ENCODE measurements around the gene SEMA4D. TPM values are rescaled to one million over a fixed set of nuclear protein-coding genes. Genes with fewer than 3 reads are reported as not detected.

SEMA4D gene
- total and polyA plus RNA-seq, 2 of the 13 experiments (the other 11 are each of a cell fraction or from before 2014, with no cell fraction given): 0.13 to 0.16 TPM

DNA sequence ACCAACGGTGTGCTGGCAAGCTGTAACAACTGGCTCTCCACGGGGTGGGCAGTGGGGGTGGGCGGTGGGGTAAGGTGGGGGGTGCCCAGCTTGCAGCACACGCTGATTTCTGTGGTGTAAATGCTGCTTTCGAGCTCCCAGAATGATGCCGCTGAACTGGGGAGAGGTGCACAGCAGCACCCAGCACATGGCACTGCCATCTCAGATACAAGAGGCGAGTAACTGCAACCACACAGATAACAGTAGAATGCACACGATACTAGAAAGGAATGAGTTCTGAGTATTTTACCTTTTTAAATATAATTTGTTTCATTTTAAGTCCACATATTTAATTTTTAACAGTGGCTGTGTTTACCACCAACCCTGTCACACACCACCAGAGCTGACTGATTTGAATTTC is 87.9 kb downstream of the SEMA4D start:
- CTCF ChIA-PET (ENCODE audit: low intra/inter-chr PET ratio, low total read pairs): no interaction called here
- TF ChIP-seq NFIB (CRISPR knock-in tag; IDR thresholded peaks at IDR 0.05; ENCODE audit: borderline replicate concordance) (no peak), FOXJ3 (CRISPR knock-in tag; IDR thresholded peaks at IDR 0.05; ENCODE audit: borderline replicate concordance) (no peak), ZNF724P (CRISPR knock-in tag; IDR thresholded peaks at IDR 0.05; ENCODE audit: borderline replicate concordance) (no peak), KDM5A (IDR thresholded peaks at IDR 0.05; ENCODE audit: borderline replicate concordance, low read length) (no peak), KAT8 (CRISPR knock-in tag; IDR thresholded peaks at IDR 0.05) (no peak), SMARCE1 (IDR thresholded peaks at IDR 0.05; ENCODE audit: borderline replicate concordance) (no peak), MAFF (IDR thresholded peaks at IDR 0.05; ENCODE audit: low read depth, low read length) (no peak), ZNF749 (CRISPR knock-in tag; IDR thresholded peaks at IDR 0.05; ENCODE audit: borderline replicate concordance) (no peak), TRIM24 (CRISPR knock-in tag; IDR thresholded peaks at IDR 0.05) (no peak), ZBTB8A (CRISPR knock-in tag; IDR thresholded peaks at IDR 0.05; ENCODE audit: borderline replicate concordance, low read depth) (no peak)
- TF ChIP-seq, protein P1, sequence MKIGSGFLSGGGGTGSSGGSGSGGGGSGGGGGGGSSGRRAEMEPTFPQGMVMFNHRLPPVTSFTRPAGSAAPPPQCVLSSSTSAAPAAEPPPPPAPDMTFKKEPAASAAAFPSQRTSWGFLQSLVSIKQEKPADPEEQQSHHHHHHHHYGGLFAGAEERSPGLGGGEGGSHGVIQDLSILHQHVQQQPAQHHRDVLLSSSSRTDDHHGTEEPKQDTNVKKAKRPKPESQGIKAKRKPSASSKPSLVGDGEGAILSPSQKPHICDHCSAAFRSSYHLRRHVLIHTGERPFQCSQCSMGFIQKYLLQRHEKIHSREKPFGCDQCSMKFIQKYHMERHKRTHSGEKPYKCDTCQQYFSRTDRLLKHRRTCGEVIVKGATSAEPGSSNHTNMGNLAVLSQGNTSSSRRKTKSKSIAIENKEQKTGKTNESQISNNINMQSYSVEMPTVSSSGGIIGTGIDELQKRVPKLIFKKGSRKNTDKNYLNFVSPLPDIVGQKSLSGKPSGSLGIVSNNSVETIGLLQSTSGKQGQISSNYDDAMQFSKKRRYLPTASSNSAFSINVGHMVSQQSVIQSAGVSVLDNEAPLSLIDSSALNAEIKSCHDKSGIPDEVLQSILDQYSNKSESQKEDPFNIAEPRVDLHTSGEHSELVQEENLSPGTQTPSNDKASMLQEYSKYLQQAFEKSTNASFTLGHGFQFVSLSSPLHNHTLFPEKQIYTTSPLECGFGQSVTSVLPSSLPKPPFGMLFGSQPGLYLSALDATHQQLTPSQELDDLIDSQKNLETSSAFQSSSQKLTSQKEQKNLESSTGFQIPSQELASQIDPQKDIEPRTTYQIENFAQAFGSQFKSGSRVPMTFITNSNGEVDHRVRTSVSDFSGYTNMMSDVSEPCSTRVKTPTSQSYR (CRISPR knock-in tag; IDR thresholded peaks at IDR 0.05; ENCODE audit: borderline replicate concordance): no peak
- TF ChIP-seq, protein P2, sequence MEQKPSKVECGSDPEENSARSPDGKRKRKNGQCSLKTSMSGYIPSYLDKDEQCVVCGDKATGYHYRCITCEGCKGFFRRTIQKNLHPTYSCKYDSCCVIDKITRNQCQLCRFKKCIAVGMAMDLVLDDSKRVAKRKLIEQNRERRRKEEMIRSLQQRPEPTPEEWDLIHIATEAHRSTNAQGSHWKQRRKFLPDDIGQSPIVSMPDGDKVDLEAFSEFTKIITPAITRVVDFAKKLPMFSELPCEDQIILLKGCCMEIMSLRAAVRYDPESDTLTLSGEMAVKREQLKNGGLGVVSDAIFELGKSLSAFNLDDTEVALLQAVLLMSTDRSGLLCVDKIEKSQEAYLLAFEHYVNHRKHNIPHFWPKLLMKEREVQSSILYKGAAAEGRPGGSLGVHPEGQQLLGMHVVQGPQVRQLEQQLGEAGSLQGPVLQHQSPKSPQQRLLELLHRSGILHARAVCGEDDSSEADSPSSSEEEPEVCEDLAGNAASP (CRISPR knock-in tag; IDR thresholded peaks at IDR 0.05; ENCODE audit: borderline replicate concordance): no peak
- TF ChIP-seq, protein P3, sequence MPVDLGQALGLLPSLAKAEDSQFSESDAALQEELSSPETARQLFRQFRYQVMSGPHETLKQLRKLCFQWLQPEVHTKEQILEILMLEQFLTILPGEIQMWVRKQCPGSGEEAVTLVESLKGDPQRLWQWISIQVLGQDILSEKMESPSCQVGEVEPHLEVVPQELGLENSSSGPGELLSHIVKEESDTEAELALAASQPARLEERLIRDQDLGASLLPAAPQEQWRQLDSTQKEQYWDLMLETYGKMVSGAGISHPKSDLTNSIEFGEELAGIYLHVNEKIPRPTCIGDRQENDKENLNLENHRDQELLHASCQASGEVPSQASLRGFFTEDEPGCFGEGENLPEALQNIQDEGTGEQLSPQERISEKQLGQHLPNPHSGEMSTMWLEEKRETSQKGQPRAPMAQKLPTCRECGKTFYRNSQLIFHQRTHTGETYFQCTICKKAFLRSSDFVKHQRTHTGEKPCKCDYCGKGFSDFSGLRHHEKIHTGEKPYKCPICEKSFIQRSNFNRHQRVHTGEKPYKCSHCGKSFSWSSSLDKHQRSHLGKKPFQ (CRISPR knock-in tag; IDR thresholded peaks at IDR 0.05; ENCODE audit: insufficient replicate concordance): no peak
- TF ChIP-seq, protein P4, sequence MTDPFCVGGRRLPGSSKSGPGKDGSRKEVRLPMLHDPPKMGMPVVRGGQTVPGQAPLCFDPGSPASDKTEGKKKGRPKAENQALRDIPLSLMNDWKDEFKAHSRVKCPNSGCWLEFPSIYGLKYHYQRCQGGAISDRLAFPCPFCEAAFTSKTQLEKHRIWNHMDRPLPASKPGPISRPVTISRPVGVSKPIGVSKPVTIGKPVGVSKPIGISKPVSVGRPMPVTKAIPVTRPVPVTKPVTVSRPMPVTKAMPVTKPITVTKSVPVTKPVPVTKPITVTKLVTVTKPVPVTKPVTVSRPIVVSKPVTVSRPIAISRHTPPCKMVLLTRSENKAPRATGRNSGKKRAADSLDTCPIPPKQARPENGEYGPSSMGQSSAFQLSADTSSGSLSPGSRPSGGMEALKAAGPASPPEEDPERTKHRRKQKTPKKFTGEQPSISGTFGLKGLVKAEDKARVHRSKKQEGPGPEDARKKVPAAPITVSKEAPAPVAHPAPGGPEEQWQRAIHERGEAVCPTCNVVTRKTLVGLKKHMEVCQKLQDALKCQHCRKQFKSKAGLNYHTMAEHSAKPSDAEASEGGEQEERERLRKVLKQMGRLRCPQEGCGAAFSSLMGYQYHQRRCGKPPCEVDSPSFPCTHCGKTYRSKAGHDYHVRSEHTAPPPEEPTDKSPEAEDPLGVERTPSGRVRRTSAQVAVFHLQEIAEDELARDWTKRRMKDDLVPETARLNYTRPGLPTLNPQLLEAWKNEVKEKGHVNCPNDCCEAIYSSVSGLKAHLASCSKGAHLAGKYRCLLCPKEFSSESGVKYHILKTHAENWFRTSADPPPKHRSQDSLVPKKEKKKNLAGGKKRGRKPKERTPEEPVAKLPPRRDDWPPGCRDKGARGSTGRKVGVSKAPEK (CRISPR knock-in tag; IDR thresholded peaks at IDR 0.05; ENCODE audit: borderline replicate concordance): no peak
- TF ChIP-seq, protein P5, sequence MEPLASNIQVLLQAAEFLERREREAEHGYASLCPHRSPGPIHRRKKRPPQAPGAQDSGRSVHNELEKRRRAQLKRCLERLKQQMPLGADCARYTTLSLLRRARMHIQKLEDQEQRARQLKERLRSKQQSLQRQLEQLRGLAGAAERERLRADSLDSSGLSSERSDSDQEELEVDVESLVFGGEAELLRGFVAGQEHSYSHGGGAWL (CRISPR knock-in tag; IDR thresholded peaks at IDR 0.05): no peak
- no peaks in the 10 kb centered on the region for H4K20me1 ChIP-seq (ENCODE audit: insufficient read depth, low read length)
- ATAC-seq (no peak), DNase-seq (ENCODE audit: low spot score) (no peak), FAIRE-seq (no peak)
- H2AFZ ChIP-seq (ENCODE audit: low read length): no peak overlapping the region
- H3K79me2 ChIP-seq (ENCODE audit: insufficient read depth, low read length): no peaks in the 10 kb centered on the region
- no peak overlapping the region for H3K9ac ChIP-seq (ENCODE audit: insufficient read depth, low read depth, low read length)
- H3K4me1 ChIP-seq (ENCODE audit: insufficient read depth, low read length): no peaks in the 10 kb centered on the region
- intact Hi-C loops (cut with micrococcal nuclease; ENCODE audit: unreplicated experiment) (no loop called here), in situ Hi-C loops (cut with HindIII; ENCODE audit: extremely low pct_ligation_motif_present, low pct_unique_long_range_greater_than_20kb) (no loop called here)
- H3K36me3 ChIP-seq (replicated peaks in 1 of 2; ENCODE audit: control insufficient read depth in 1 of 2, insufficient read depth in 2 of 2, low read length in 2 of 2): no peaks in the 10 kb centered on the region
- H3K27ac ChIP-seq (ENCODE audit: extremely low read length, insufficient read depth, low read length): no peak overlapping the region
- H3K27me3 ChIP-seq (ENCODE audit: control insufficient read depth in 1 of 2, insufficient read depth in 2 of 2, low read length in 2 of 2): no peaks in the 10 kb centered on the region
- BruUV-seq (replicated peaks): no TSS peak
- no peaks in the 10 kb centered on the region for H3K9me3 ChIP-seq (ENCODE audit: low read length)
- POLR2A ChIA-PET: no interaction called here
- no peak overlapping the region for H3K4me3 ChIP-seq (replicated peaks in 1 of 3; ENCODE audit: insufficient read depth in 1 of 3, low read depth in 2 of 3, low read length in 3 of 3)
- 36% methylated on average over 8 of the region's 8 CpGs for WGBS (ENCODE audit: low lambda C conversion rate)
- no peak overlapping the region for H3K4me2 ChIP-seq (ENCODE audit: low read depth, low read length)
